Measurements from ENCODE around the gene C7orf33.

GRCh38 chr7:148556892-148557291 lies 33.7 kb upstream of the C7orf33 start:
- TF ChIP-seq, protein P1, sequence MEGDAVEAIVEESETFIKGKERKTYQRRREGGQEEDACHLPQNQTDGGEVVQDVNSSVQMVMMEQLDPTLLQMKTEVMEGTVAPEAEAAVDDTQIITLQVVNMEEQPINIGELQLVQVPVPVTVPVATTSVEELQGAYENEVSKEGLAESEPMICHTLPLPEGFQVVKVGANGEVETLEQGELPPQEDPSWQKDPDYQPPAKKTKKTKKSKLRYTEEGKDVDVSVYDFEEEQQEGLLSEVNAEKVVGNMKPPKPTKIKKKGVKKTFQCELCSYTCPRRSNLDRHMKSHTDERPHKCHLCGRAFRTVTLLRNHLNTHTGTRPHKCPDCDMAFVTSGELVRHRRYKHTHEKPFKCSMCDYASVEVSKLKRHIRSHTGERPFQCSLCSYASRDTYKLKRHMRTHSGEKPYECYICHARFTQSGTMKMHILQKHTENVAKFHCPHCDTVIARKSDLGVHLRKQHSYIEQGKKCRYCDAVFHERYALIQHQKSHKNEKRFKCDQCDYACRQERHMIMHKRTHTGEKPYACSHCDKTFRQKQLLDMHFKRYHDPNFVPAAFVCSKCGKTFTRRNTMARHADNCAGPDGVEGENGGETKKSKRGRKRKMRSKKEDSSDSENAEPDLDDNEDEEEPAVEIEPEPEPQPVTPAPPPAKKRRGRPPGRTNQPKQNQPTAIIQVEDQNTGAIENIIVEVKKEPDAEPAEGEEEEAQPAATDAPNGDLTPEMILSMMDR (IDR thresholded peaks at IDR 0.05; ENCODE audit: low read depth, low read length, missing input control) = no peak
- TF ChIP-seq SP1 (IDR thresholded peaks at IDR 0.05) (peak; percentile 76), REST (IDR thresholded peaks at IDR 0.05) (no peak), RAD21 (IDR thresholded peaks at IDR 0.05) (peak; percentile 53 to 60), FOXA1 (IDR thresholded peaks at IDR 0.05) (no peak), EGR1 (IDR thresholded peaks at IDR 0.05; ENCODE audit: low read depth in 2 of 2) (no peak), HNF4G (IDR thresholded peaks at IDR 0.05) (peak; percentile 76), JUND (IDR thresholded peaks at IDR 0.05) (peak; percentile 46 to 65)
- TF ChIP-seq, protein P2, sequence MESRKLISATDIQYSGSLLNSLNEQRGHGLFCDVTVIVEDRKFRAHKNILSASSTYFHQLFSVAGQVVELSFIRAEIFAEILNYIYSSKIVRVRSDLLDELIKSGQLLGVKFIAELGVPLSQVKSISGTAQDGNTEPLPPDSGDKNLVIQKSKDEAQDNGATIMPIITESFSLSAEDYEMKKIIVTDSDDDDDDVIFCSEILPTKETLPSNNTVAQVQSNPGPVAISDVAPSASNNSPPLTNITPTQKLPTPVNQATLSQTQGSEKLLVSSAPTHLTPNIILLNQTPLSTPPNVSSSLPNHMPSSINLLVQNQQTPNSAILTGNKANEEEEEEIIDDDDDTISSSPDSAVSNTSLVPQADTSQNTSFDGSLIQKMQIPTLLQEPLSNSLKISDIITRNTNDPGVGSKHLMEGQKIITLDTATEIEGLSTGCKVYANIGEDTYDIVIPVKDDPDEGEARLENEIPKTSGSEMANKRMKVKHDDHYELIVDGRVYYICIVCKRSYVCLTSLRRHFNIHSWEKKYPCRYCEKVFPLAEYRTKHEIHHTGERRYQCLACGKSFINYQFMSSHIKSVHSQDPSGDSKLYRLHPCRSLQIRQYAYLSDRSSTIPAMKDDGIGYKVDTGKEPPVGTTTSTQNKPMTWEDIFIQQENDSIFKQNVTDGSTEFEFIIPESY (IDR thresholded peaks at IDR 0.05) = no peak

All from liver (tissue), 3 donors.